ENCODE data around the gene HDAC9. TPM values are rescaled to one million over a fixed set of nuclear protein-coding genes. Genes with fewer than 3 reads are reported as not detected.

HDAC9 gene
- total and polyA plus RNA-seq, 2 of the 13 experiments (the other 11 are each of a cell fraction or from before 2014, with no cell fraction given): 0.05 to 0.07 TPM

- no peak for TF ChIP-seq PBX2 (CRISPR knock-in tag; IDR thresholded peaks at IDR 0.05)
- TF ChIP-seq ZNF782 (CRISPR knock-in tag; IDR thresholded peaks at IDR 0.05; ENCODE audit: borderline replicate concordance): no peak
- no peak for TF ChIP-seq ZNF274 (CRISPR knock-in tag; IDR thresholded peaks at IDR 0.05)
- TF ChIP-seq HMGA1 (CRISPR knock-in tag; conservative IDR thresholded peaks at IDR 0.05): no peak
- TF ChIP-seq CCAR2 (optimal IDR thresholded peaks at IDR 0.05; ENCODE audit: low read depth, low read length): no peak
- no peak for TF ChIP-seq PTBP1 (IDR thresholded peaks at IDR 0.05; ENCODE audit: low read depth, low read length, poor library complexity, severe bottlenecking)
- TF ChIP-seq ZSCAN29 (CRISPR knock-in tag; conservative IDR thresholded peaks at IDR 0.05): no peak
These were observed 45.8 kb downstream of the HDAC9 start (continued) for GRCh38 chr7:18541181-18541870.

- no peak overlapping the region for H3K27ac ChIP-seq (ENCODE audit: extremely low read length, insufficient read depth, low read length)
- intact Hi-C loops (cut with micrococcal nuclease; ENCODE audit: unreplicated experiment) (no loop called here), in situ Hi-C loops (cut with HindIII; ENCODE audit: extremely low pct_ligation_motif_present, low pct_unique_long_range_greater_than_20kb) (no loop called here)
- no peak for ATAC-seq
- H3K36me3 ChIP-seq (replicated peaks in 1 of 2; ENCODE audit: control insufficient read depth in 1 of 2, insufficient read depth in 2 of 2, low read length in 2 of 2): no peaks in the 10 kb centered on the region
- WGBS (ENCODE audit: low lambda C conversion rate): 9% methylated on average over 6 of the region's 6 CpGs
- no peaks in the 10 kb centered on the region for H4K20me1 ChIP-seq (ENCODE audit: insufficient read depth, low read length)
- no peak overlapping the region for H3K4me2 ChIP-seq (ENCODE audit: low read depth, low read length)
- H3K4me1 ChIP-seq (ENCODE audit: insufficient read depth, low read length): no peaks in the 10 kb centered on the region
- FAIRE-seq: no peak
- H3K9me3 ChIP-seq (ENCODE audit: low read length): no peaks in the 10 kb centered on the region
- H3K9ac ChIP-seq (ENCODE audit: insufficient read depth, low read depth, low read length): no peak overlapping the region
- no peaks in the 10 kb centered on the region for H3K79me2 ChIP-seq (ENCODE audit: insufficient read depth, low read length)
- no peak overlapping the region for H3K4me3 ChIP-seq (replicated peaks in 1 of 3; ENCODE audit: insufficient read depth in 1 of 3, low read depth in 2 of 3, low read length in 3 of 3)
- ChIA-PET CTCF (ENCODE audit: low intra/inter-chr PET ratio, low total read pairs) (no interaction called here), POLR2A (no interaction called here)
- H3K27me3 ChIP-seq (ENCODE audit: control insufficient read depth in 1 of 2, insufficient read depth in 2 of 2, low read length in 2 of 2): no peaks in the 10 kb centered on the region
- BruUV-seq (replicated peaks): no TSS peak
- no peak overlapping the region for H2AFZ ChIP-seq (ENCODE audit: low read length)
- no peak for DNase-seq (ENCODE audit: low spot score)
- TF ChIP-seq MZF1 (CRISPR knock-in tag; IDR thresholded peaks at IDR 0.05; ENCODE audit: borderline replicate concordance): no peak
- TF ChIP-seq BCL3 (CRISPR knock-in tag; IDR thresholded peaks at IDR 0.05): no peak
- TF ChIP-seq TFDP1 (CRISPR knock-in tag; IDR thresholded peaks at IDR 0.05; ENCODE audit: borderline replicate concordance): no peak
- no peak for TF ChIP-seq HNRNPH1 (optimal IDR thresholded peaks at IDR 0.05; ENCODE audit: low read depth, low read length)
- no peak for TF ChIP-seq ZIK1 (CRISPR knock-in tag; IDR thresholded peaks at IDR 0.05; ENCODE audit: borderline replicate concordance, low read depth)
- no peak for TF ChIP-seq PAX8 (CRISPR knock-in tag; IDR thresholded peaks at IDR 0.05; ENCODE audit: borderline replicate concordance)
- no peak for TF ChIP-seq CBX1 (IDR thresholded peaks at IDR 0.05; ENCODE audit: low read depth)
- no peak for TF ChIP-seq ZNF83 (CRISPR knock-in tag; IDR thresholded peaks at IDR 0.05; ENCODE audit: borderline replicate concordance)
- TF ChIP-seq ZNF296 (CRISPR knock-in tag; conservative IDR thresholded peaks at IDR 0.05): no peak
- TF ChIP-seq ISL2 (CRISPR knock-in tag; IDR thresholded peaks at IDR 0.05): no peak
- TF ChIP-seq ELF1 (CRISPR knock-in tag; IDR thresholded peaks at IDR 0.05): no peak
- no peak for TF ChIP-seq KLF11 (CRISPR knock-in tag; IDR thresholded peaks at IDR 0.05)
- no peak for TF ChIP-seq XRCC5 (optimal IDR thresholded peaks at IDR 0.05; ENCODE audit: low read length)
These were observed 46.3 kb downstream of the HDAC9 start for GRCh38 chr7:18541871-18542212.
